GM21367 (cell line): ENCODE measurements around the gene ANAPC2.

ENCODE experiments used
- ATAC-seq: cut with Tn5 transposase; IDR thresholded peaks from one replicate; pipeline ENCODE4 v1.9.1; 2021; ENCODE audit not compliant: unreplicated experiment

Gene ANAPC2

GRCh38 chr9:137193771-137194170, 5.4 kb upstream of the ANAPC2 start:
- ATAC-seq = no peak

GRCh38 chr9:137192859-137193258, 4.5 kb upstream of the ANAPC2 start:
- ATAC-seq = no peak

- ATAC-seq = no peak
Measured at GRCh38 chr9:137192448-137192780, 4.1 kb upstream of the ANAPC2 start.

DNA sequence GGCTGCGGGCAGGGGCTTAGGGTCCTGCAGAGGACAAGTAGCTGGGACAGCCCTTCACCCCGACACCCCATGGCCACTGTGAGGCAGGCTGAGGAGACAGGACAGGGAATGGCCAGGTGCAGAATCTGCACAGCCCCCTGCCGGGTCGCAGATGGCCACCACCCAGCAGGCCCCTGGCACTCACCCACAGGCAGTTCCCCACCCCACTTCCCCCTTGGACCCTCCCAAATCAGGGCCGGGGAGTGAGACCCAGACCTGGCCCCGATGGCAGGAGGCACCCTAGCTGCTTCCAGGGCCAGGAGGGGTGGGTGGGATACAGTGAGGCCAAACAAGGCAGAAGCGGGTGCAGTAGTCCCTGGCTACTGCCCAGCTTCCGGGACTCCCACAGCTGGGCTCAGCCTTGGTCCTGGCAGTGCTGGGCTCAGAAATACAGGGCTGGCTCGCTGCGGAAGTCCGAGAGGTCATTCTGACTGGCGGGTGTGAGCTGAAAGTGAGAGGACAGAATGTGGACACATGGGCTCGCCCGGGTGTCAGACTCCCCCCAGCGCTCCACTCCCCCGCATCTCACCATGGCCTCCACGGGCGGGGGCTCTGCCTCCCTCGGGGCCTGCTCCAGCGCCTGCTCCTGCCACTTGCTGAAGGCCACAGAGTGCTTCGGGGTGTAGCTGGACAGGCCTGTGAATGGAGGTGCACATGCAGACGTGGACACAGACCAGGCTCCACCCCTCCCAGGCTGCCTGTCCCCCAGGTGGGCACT, 3.5 kb upstream of the ANAPC2 start:
- ATAC-seq = no peak

DNA sequence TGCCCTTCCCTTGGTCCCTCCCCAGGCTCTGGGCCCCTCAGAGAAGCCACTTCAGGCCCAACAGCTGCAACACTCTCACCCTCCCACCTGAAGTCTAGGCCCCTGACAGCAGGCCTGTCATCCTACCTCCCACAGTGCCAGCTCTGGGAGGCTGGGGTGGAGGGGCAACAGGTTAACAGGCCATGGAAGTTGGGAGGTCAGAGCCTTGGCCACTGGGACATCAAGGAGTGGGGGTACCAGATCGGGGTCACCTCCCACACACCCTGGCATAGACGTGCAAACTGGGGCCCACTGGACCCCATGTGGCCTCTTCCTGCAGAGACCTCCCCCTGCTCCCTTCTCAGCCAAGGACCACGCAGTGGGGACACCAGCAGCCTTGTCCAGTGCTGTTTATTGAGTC, 2.9 kb upstream of the ANAPC2 start:
- ATAC-seq = no peak

GRCh38 chr9:137190315-137190856, 2.0 kb upstream of the ANAPC2 start:
- ATAC-seq = no peak

DNA sequence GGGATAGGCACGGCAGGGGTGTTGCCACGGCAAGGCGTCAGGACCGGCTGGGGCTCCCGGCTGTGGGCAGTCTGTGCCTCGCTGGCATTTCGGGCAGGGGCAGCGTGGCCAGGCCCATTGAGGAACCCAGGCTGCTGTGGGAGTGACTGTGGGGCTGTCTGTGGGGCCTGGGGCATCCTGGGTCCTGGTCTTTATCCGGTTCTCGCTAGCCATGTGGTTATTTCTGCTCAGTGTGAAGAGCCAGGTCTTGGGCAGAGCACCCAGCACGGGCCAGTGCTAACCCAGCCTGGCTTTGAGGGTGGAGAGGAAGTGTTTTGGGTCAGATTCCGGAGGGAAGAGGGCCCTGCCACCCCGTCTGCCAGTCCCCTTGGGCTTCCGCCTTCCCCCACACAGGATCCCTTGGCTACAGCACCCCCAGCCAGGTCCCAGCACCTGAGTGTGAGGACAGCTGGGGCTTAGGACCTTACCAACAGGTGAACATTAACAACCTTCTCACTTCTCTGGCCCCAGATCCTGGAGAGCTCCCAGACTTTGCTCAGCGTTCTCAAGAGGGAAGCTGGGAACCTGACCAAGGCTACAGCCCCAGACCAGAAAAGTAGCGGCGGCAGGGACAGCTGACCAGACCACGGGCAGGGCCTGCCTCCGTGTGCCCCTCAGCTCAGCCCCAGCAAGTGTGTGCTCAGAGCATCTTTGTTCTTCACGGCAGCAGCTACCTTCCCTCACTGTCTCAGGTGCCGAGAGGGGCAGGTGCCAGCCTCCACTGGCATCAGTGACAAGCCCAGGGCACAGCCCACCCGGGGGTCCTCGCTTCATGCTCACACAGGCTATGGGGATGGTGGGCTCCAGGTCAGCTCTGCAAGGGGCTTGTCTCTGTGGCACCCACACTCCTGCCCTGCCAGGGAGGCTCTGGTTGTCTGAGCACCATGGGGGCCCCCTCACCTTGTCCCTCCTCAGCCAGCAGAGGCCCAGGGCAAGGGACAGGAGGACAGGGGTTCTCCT, 1.2 kb upstream of the ANAPC2 start:
- ATAC-seq = no peak

GRCh38 chr9:137188086-137188489, 272 bp downstream of the ANAPC2 start:
- ATAC-seq = no peak

DNA sequence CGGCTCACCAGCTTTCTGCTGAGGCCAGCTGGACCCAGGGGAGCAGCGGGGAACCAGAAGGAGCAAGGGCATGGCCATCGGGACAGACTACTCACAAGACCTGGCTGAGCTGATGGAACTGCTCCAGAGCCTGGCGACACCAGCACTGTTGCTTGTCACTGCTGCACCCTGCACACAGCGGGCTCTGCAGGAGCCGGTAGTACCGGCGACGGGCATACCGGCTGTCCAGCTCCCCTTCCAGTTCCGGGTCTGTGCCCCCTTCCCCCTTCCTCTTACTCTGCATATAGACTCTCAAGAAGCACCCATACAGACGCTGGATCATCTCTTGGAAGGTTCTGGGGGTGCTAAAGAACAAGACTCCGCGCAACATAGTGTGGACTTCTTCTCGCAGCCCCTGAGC, 974 bp downstream of the ANAPC2 start:
- ATAC-seq = no peak

DNA sequence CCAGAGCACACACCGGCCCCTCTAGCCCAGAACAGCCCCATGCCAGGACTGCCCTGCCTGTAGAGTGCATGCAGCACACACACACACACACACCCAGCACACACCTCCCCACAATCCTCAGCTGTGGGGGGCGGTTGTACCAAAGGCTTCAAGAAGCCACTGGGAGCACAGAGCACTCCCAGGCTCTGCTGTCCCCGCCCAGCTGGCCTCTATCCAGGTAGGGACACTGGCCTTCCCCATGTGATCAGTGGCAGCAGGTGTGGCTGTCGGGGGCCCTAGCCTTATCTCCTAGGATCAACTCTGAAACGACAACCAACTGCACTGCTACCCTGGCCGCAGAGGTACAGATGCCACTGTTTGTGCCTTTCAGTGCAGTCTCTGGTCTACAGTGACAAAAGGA, 2.0 kb downstream of the ANAPC2 start:
- ATAC-seq = no peak

DNA sequence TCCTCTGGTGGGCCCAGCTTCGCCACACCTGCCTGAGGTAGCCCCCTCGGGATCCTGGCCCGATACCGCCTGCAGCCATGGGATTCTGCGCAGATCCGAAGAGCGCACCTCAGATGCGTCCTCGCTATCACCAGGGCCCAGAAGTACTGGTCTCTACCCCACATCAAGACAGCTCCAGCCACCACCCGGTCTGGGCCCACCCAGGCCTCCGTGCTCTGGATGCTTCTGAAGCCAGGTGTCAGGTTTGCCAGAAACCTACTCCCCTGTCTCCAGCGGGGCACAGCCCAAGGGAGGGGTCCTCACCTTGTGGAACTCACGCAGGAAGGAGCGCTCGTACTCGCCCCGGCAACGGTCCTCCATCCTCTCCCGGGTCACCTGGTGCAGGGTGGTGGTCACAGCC, 2.4 kb downstream of the ANAPC2 start:
- ATAC-seq = no peak

DNA sequence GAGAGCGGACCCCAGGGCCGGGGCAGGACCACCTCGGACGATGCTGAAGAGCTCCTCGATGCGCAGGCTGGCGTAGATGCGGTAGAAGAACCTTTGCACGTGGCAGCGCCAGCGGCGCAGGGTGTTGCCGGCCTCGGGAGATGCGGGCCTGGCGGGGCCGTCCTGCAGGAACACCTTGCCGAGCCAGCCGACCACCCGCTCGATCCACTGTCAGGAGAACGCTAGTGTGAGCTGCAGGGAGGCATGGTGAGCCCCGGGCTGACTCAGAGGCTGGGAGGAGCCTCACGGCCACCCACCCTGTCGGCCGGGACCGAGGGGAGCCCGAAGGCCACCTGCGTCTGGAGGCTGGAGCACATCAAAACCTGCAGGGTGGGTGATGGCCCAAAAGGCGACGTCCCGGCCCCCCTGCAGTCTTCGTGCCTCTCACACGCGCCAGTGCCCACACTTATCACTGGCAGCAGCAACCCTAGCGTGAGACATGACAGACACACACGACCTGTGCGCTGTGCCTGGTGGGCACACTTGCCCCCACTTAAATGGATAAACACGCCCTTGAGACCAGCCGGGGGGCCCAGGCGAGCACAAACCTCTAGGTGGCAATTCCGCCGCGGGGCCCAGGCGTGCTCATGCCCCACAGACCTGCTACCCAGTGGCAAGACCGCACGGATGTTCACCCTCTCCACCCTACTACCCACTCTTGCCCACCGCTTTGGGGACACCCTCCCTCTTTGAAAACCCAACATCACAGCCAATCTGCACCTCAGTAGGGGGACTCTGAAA, 3.3 kb downstream of the ANAPC2 start:
- ATAC-seq = no peak

GRCh38 chr9:137183980-137184595, 4.3 kb downstream of the ANAPC2 start:
- no peak for ATAC-seq

GRCh38 chr9:137182836-137183235, 5.5 kb downstream of the ANAPC2 start:
- ATAC-seq = no peak

- no peak for ATAC-seq
Measured at GRCh38 chr9:137181680-137182079, 6.7 kb downstream of the ANAPC2 start.

- ATAC-seq = no peak
Measured at GRCh38 chr9:137180491-137180890, 7.9 kb downstream of the ANAPC2 start.

DNA sequence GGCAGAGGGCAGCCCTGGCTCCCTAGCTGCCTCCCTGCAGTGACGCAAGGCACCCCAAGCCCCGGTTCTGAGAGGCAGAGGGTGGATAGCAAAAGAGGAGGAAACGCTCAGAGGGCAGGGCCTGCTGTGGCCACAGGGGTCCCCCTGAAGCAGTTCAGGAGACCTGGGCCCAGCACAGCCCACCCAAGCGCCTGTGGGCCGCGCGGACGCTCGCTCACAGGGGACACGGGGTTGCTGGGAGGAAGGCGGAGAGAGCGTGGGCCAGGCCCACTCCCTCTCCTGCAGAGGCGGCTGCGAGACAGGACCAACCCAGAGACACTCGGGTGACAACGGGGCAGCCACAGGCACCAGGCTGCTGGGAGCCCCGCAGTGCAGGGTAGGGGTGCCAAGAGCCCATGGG, 8.6 kb downstream of the ANAPC2 start:
- ATAC-seq = no peak

DNA sequence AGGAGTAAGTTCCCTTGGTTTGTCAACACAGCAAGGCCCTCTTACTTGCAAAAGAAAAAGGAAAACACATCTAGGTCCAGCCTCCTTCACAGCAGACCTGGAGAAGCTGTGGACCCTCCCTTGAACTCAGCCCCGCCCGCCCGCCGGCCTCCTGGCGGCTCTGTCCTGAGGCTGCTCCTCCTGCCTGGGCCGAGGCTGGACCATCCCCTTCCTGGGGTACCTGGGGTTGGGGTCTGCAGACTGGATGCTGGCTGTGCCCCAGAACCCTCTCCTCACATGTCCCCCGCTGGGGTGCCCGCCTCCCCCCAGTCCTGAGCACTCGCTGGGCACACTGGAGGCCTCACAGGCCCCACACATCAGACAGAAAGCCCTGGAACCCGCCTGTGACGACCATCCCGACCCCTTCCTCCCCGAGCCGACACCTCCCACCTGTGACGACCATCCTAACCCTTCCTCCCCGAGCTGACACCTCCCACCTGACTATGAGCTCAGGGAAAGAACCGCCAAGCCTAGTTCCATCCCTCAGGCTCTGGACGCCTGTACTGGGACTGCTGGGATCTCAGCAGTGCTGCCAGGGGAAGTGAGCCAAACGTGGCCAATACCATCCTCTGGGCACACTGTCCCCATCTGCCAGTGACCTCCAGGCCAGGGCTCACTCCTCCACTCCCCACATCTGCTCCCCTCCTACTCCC, 9.3 kb downstream of the ANAPC2 start:
- no peak for ATAC-seq

DNA sequence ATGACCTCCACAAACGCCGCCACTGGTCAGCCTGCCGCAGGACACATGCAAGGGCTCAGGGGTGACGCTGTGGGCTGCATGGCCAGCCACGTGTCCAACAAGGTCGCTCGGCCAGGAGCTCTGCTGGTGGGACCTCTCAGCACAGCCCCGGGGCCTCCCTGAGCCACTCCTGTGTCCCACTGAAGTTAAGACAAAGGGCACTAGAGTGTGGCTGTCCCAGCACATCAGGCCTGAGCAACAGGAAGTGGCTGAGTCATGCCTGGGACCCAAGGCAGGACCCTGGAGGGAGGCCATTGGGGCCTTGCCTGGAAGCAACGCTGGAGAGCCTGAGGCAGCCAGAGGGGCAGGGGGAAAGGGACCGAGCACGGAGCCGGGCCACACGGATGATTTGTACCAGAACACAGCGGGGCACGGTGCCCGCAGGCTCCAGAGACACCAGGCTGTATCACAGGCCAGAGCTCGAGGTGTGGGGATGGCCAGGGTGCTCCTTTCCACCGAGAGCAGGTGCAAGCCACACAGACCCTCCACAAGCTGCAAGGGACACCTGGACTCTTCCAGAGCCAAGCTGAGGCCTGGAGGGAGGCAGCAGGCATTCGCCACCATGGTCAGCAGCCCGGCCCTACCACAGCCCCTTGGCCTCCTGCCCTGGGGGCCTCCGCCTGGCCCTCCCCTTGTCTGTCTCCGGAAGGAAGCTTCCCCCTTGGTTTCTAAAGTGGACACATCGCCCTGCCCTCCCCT, 10.0 kb downstream of the ANAPC2 start:
- ATAC-seq = no peak
